AG08396 (cell line): ENCODE measurements around the gene DMRTA2.

Experiments used
- DNase-seq: peaks from one replicate; pipeline ENCODE4 v3.0.0; 2012; ENCODE audit warnings: low spot score, mixed read lengths

DMRTA2 gene

DNA sequence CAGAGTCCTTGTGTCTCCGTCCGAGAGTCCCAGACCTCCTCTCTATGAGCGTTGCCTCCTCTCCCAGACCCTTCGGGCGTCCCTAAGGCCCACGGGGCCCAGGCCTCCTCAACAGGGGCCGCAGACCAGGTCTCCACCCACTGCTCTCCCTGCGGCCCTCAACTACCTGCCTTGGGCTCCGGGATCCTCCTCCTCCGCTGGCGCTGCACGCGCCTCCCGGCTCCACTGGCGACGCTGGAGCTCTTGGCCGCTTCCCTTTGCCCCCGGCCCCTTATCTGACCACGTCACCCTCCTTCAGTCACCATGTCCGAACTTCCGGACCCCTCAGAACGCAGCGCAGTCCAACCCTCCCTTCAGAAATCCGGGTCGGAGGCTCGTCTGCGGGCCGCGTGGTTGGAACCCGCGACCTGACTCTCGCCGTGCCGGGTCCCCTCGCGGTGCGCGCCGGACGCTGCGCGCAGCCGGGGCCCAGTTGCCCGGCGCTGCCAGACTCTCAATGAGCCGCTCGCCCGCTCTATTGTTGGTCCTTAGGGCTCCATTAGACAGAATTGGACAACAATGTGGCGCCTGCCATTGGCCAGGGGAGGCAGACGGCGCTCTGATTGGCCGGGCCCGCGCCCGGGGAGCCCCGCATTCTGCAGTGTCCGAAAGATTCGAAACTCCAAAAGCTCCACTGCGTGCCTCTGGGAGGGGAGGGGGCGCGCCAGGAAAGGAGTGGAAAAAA, at the start of gene DMRTA2:
DMRTA2 (minus strand) TSS at position 498 of the 724 bp plus-strand sequence. CDS start 1,907 bp downstream, outside the sequence.
- peak; percentile 59 for DNase-seq

DNA sequence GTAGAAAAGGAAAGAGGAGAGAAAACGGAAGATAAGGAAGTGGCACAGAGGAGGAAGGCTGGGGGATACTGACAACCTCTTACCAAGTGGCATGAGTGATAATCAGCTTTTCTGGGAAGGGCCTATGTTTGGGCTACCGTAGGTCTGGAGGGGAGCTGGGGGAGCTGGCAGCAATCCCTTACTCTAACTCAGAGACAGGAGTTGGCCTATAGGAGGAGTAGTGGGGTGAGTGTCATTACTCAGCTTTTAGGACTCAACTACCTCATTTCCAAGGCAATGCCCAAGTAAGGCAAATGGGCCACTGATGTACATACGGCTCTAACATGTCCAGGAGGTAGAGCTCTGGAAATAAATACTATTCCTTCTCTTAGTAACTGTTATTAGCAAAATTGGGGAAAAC, 48.7 kb upstream of the DMRTA2 start:
- no peak for DNase-seq

DNA sequence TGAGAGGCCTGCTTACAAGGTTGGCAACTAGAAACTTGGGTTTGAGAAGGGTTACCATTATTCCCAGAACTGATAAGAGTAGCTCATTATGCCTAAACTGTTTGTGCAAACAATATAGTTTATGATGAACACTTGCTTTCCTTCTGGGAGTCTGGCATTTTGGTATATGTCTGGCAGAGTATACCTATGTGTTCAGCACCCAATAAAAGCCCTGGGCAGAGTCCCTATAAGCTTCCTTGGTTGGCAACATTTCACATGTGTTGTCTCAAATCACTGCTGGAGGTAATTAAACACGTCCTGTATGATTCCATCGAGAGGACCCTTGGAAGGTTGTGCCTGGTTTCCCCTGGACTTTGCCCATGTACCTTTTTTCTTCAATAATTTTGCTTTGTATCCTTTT, 39.7 kb upstream of the DMRTA2 start:
- DNase-seq = no peak

DNA sequence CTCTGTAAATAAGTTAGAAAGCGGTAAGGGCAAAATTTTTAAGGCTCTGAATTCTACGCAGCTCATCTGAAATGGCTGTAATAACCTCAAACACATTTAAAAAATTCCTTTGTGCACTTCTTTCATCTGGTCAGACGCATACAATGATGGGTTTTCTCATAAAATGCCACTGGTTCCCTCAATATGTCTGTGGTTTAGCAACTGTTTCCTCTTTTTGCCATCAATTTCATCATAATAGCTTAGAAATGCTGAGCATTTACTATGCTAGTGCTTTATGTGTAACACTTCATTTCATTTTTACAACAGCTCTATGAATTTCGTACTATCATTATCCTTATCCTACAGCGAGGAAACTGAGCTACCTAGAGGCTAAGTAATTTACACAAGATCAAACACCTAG, 35.3 kb upstream of the DMRTA2 start:
- no peak for DNase-seq

DNA sequence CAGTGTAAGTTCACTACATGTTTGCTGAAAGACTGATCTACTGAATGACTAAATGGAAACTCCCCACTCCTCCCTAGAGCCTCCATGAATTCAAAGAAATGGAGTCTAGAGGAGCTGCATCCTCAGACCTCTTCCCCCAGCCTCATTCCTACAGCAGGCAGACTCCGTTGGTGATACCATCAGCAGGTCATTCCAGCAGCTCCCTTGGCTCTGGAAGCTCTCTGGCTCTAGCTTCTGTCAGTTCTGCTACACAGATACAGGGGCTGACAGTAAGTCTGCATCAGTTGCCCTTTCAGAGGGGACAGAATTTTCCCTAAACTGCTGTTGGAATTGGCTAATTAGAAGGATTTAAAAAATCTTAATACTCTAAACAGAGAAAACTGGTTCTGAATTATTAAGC, 31.7 kb upstream of the DMRTA2 start:
- DNase-seq = no peak

DNA sequence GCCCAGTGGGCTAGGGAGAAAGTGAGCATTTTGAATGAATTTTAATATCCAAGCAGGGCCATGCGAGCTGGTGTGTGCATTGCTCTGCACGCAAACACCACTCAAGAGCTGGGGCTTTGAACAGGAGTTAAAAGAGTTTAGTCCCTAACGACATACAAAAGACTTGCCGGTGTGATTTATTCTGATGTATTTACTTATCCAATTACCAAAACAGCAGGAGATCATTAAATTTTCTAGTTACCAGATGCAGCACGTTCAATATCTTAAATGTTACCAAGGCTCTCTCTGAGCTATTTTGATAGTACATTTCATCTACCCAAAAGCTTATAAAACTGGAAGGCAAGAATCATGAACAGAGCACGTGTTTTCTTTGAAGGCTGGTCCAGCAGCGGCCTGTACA, 30.0 kb upstream of the DMRTA2 start:
- DNase-seq = no peak

DNA sequence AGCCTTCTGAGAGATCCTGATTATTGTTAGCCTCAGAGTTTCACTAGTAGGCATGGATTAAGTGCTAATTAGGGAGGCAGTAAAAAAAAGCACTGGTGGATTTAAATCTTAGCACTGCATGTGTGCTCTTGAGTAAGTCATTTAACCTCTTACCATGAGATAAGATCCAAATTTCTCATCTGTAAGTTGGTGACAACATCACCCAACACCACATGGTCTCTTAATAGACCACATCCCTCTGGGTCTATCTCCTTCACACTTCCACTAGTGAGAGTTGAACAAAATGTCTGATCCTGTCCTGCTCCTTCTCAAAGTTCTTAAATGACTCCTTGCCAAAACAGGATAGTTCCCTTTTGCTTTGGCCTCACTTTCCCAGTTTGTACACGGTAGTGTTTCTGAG, 29.5 kb upstream of the DMRTA2 start:
- DNase-seq = no peak

DNA sequence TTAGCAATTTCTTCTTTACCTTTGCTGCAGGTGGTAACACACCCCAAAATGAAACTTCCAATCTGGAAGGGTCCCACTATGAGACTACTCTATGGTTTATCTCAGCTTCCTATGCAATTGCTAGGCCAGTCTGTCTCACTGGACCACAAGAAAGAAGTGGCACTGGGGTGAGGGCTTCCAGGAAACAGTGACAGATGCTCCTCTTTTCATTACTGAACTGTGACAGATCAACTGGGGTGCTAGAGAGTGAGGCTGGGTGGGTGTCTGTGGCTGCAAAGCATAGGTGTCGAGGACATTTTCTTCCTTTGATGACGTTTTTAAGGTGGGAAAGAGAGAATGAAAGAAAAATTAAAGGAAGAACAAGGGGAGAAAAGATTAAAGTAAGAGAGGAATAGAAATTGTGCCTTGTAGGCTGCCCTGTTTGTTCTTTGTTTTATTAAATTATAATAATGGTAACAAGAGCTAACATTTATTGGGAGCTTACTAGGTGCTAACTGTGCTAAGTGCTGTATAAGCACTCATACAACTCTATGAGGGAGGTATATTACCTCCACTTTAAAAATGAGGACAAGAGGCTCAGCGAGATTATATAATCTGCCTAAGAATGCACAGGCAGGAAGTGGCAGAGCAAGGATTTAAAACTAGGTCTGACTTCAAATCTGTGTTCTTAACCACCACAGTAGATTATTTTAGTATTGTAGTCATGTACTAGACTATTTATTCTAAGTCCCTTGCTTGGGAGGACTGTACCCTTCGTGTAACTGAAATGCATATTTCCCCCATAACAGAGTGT, 27.8 kb upstream of the DMRTA2 start:
- no peak for DNase-seq

DNA sequence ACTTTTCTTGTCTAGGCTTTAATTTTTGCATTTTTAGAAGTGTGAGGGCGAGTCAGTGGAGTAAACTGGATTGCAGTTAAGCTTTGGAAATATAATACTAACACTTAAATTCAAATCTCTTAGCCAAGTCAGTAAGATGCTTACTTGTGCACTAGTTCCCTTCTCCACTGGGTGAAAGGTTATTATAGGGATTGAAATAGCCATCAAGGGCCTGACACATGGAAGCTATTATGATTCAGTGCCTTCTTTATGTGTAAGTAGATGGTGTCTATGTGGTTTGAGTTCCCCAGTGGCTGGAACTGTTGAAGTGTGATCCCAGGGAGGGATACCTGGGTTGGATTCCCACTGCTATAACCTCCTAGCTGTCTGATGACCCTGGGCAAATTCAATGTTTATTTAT, 24.7 kb upstream of the DMRTA2 start:
- DNase-seq = no peak

DNA sequence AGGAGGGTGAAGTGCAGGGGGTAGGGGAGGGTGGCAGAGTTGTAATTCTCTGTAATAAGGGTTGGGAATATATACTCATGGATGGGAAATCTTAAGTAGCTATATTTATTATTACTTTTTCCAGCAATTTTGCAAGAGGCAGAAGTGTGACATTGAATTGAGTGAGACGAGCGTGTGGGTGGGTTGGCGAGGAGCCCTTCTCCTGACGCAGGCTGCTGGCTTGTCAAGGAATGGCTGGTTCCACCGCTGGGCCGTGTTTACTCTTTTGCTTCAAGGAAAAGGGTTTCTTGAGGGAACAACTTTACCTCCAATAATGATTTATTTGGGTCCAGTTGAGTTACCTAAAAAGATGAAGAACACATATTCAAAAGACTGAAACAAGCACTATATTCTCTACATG, 17.9 kb upstream of the DMRTA2 start:
- DNase-seq = no peak

DNA sequence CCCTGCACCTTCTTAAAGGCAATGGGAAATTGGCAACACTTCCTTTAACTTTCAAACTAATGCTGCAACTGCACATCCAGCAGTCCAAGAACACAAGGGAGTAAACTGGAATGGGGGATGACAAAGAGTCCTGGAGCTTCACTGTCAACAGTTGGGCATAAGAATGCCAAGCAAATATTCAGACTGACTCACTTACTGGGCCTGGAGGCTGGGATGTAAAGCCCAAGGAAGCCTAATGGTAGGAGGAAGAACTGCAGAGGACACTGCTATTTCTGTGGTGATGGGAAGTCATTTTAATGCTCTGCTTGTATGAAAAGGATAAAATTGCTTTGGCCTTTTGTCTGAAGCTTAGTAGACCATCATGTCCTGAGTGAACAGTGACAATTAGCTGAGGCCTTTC, 15.7 kb upstream of the DMRTA2 start:
- peak; percentile 42 for DNase-seq

DNA sequence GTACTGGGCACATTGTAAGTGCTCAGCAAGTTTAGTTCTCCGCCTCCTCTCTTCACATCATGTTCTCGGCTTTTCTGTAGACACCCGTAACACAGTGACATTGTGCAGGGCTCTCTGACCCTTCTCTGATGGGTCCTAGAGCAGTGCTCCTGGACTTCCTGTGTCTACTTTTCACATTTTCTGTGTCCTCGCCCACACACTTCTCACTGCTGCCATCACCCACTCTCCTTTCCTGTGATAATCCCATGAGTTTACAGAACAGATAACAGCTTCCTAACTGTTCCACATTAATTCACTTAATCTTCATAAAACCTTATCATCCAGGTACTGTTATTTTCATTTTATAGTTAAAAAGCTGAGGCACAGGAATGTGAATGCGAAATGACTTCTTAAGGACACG, 13.2 kb upstream of the DMRTA2 start:
- no peak for DNase-seq

DNA sequence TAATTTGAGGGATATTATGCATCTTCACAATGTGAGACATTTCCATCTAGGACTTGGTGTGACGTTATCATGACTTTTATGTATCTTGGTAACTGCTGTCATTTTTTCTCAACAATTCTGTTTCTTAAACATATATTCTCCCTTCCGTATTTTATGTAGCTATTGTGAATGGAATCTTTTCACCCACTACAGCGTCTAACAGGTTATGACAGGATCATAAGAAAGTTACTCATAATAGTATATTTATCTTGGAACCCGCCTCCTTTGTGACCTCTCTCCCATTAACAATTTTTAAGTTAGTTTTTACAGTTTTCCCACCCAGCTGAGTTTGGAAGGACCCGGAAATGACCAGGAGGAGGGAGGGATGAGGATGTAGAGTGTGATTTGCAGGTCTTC, 6.8 kb upstream of the DMRTA2 start:
- no peak for DNase-seq

DNA sequence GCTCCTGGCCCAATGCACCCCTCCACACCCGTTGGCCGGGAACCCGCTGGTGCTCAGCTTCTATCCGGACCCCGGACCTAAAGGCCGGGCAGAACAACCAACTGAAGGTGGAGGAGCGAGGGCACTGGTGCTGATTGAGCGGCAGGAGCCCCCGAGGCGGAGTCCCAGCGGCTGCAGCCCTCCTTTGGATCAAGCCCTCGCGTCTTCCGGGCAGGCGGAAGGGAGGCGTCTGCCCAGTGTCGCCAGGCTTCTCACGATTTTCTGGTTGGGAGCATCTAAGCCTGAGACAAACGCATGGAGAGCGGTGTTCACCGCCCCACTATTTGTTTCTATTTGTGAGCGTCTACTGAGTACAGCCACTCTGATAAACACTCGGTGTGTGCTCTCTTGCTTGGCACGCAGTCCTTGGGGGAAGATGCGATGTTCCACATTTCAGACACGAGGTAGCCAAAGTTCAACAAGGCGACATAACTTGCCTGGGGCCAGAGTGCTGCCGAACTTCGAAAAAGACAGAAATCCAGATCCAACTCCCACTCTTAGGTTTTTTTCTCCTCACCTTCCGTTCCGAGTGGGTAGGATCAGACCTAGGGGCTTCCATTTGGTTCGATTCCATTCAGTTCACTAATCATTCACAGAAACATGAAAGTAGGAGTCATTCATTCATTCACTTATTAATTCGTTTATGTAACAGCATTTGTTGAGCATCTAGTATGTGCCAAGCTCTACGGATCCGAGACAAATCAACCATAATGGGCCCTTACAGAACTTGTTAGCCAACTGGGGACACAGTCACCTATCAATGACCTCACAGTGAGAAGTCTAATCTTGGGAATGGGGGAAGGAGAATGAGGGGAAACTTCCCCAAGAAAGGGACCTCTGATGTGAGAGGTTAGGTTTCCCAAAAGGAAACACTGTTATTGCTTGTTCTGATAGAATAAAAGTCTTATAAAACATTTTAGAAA, 4.9 kb upstream of the DMRTA2 start:
- peak; percentile 16 for DNase-seq

DNA sequence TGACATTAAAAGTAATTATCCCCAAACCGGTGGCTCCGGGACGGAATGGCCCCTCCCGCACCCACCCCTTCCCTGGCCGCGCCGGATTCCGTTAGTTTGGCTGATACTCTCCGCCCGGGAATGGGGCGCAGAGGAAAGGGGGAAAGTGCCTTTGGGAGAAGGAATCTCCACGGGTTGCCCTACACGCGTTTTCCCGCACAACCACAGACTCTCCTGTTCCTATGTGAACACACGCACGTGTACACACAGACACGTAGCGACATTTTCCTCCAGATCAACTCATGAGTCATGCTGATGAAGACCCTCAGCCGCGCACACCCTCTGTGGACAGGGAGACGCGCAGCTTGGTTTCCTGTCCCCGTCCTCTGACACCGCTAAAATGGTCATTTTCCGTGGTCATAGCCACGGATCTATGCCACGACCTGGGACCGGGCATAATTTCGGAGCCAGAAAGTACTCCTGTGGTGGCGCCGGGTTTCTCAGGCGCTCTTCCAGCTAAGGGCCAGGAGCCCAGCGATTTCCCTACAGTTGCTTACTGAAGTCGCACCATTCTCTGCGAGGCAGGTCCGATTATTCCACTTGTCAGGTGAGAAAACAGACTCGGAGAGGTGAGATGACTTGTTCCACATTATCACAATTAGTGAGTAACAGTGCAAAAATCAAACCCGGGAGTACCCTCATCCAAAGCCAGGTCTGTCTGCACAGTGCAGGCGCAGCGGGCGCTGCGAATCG, 4.0 kb upstream of the DMRTA2 start:
- peak; percentile 16 for DNase-seq

DNA sequence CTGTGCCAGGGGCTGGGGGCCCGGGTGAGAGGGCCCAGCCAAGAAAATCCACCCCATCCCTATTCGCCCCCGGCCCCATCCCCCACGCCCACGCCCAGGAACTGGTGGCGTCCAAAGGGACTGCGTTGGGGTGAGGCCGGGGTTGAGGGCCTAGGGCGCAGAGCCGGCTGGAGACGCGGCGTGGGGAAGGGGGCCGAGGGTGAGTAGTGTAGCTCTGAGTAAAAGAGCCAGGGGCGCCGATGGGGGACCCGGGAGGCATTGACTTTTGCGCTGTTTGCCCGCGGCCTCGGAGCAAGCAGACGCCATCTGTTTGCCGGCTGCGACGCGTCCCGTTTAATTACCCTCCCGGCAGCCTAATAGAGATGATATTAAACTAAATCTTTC, 3.5 kb upstream of the DMRTA2 start:
- DNase-seq = no peak

DNA sequence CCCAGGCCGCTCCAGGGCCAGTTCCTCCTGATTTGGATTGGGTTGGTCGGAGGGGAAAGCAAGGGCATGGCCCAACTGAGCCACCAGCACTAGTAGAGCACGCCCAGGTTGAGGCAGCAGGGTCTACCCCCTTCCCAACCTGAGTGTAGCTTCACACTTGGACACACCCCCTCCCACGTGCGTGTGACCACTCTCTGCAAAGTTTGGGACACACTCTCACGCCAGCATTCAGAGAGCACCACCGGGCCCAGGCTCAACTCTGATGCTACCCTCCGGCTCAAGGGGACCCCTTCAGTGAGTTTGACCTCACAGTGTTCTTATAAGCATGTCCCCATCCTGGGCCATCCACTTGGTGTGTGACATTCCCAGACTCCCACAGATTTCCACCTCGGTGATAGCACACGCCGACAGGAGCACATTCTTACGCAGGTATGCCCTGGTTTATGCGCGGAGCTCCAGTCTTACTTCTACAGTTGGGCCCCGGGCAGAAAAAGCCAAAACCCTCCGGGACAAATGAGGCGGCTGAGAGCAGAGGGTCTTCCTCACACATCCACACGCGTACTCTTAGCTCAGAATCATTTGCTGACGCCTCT, 3.0 kb upstream of the DMRTA2 start:
- DNase-seq = no peak

DNA sequence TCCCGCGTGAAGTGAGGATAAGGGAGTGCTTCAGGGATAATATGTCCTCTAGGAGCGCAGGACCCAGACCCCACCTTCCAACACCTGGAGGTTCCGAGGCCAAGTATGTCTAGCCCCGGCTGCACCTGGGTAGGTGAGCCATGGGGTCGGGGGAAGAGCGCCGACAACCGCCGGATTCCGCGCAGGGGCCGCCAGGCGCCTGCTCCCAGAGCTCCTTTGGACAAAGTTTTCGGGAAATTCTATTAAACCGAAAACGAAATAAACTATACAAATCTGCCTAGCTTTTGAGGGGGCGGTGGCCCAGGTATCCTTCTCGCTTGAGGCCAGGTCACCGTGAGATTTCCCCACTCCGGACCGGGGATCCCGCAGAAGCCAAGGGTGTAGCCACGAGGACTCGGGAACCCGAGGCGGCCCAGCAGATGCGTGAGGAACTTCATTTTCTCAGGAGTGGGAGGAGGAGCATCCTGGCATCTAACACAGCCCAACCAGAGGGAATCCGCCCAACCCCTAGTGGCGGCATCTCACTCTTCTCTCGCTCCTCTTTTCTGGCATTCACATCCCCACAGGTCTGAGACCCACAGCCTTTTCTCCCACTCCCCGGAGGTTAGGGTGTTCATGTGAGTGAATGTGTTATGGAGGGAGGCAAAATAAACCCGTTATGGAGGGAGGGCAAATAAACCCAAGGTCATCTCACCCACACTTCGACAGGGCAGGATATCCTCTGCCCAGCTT, 2.3 kb upstream of the DMRTA2 start:
- peak; percentile 59 for DNase-seq

DNA sequence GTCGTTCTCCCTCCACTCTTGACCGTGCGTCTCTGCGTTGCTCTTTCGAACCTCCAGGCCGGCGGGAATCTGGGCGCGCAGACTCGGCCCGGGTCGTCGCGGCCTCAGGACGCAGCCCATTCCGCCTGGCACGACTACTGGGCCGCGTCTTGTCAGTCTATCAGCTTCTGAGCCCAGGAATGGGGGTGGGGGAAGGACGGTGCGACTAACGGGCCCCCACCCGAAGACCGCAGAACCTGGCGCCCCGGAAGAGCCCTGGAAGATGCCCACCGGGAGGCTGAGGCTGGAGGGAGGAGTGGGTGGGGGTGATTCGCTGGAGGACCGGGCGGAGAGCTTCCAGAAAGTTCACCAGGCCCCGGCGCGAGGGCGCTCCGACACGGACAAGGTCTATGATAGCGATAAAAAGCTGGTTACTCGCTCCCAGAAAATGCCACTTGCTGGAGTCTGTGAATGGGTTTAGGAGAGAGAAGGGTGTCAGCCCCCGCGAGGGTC, 1.7 kb upstream of the DMRTA2 start:
- DNase-seq = no peak

DNA sequence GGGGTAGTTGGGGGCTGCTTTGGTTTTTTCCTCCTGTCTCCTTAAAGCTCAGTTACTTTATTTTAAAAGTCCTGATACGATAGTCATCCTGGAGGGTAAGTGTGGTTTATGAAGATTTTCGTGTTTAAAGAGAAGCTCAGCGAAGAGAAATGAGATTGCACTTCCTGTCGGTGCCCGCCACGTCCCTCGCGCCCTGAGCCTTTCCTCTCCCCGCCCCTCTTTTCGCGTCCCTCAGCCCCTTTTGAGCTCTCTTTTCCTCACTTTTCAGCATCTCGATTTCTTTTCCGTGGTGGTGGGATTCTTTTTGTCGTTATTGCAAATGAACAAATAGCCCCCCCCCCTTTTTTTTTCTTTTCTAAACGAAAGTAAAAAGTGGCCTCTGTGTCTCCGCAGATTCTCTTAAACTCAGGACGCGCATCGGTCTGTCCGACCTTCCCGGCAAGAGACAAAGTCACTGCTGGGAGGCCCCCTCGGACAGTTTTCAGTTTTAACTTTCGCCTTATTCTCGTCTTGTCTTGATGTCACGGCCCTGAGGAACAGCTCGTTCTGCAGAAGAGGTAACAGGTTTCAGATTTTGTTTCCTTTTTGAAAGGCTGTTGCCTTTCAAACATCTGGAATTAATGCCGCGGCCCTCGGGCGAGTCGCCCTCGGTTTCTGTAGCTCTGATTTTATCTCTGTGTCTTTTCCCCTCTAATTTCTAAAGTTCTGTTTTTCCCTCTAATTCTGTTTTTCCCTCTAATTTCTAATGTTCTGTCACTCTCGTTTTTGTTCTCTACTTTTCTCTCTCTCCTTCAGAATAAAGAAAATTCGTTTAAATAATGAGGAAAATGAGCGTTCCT, 1.0 kb upstream of the DMRTA2 start:
- peak; percentile 28 for DNase-seq
